ENCODE data around the gene REEP1.

DNA sequence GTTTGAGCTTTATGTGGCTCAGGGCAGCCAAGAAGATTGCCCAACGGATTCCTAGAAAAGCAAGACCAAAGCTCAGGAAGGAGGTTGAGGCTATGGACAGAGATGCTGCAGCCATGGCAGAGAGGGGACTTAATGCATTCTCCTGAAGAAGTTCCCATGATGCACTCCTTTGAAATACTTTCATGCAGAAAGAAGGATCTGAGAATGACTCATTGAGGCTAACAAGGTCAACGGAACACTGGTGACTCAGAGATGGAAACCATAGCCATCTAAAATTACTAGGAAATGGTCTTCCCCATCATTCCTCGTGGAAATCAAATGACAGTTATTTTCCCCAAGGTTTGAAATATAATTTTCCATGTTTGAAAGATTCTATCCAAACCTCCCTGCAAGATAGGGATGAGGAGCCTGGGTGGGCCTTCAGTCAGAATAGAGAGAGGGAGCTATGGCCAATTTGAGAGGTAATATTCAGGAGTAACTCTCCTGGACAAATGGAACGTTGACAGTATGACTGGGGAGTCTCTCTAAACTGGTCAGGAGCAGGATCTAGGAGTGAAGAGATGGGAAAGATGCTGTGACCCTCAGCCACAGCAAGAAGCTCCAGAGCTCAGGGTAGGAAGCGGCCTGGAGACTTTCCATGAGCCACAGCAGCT is 63.0 kb downstream of the REEP1 start:
- TF ChIP-seq, protein P1, sequence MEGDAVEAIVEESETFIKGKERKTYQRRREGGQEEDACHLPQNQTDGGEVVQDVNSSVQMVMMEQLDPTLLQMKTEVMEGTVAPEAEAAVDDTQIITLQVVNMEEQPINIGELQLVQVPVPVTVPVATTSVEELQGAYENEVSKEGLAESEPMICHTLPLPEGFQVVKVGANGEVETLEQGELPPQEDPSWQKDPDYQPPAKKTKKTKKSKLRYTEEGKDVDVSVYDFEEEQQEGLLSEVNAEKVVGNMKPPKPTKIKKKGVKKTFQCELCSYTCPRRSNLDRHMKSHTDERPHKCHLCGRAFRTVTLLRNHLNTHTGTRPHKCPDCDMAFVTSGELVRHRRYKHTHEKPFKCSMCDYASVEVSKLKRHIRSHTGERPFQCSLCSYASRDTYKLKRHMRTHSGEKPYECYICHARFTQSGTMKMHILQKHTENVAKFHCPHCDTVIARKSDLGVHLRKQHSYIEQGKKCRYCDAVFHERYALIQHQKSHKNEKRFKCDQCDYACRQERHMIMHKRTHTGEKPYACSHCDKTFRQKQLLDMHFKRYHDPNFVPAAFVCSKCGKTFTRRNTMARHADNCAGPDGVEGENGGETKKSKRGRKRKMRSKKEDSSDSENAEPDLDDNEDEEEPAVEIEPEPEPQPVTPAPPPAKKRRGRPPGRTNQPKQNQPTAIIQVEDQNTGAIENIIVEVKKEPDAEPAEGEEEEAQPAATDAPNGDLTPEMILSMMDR (IDR thresholded peaks at IDR 0.05) = no peak
- no peak for TF ChIP-seq EZH2 (IDR thresholded peaks at IDR 0.05; ENCODE audit: borderline replicate concordance, insufficient read depth, low read depth, low read length, poor library complexity, severe bottlenecking)

Data from B cell (primary cell).